ENCODE data around the gene TIMM8A.

Gene TIMM8A

DNA sequence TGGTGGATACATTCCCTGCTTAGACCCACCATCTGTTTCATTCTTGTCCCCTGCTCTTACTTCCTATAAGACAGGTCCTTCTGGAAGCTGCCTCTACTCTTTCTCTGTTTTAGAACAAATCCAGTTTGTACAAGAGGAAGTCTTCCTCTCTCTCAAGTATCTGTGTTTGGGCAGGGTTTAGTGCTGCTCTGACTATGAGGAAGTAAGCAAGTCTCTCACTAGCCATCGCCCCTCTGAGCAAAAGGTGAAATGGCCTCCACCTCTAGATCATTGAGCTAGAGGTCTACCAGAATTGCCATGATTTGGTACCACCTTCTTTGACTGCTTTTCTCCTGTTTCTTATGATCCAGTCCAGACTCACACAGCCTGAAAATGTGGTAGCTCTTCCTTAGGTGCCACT, 29.0 kb upstream of the TIMM8A start:
- H3K4me3 ChIP-seq (ENCODE audit: low read depth, low read length), result no peak overlapping the region
- no peak for DNase-seq (ENCODE audit: low read depth)
- TF ChIP-seq CTCF (IDR thresholded peaks at IDR 0.05; ENCODE audit: insufficient read depth, low read depth, low read length, missing control alignments), result no peak

- no peak for TF ChIP-seq CTCF (IDR thresholded peaks at IDR 0.05; ENCODE audit: insufficient read depth, low read depth, low read length, missing control alignments)
- DNase-seq (ENCODE audit: low read depth), result peak; percentile 41
- no peak overlapping the region for H3K4me3 ChIP-seq (ENCODE audit: low read depth, low read length)
These were observed 22.5 kb upstream of the TIMM8A start for GRCh38 chrX:101370888-101371504.

- DNase-seq (ENCODE audit: low read depth), result no peak
- no peak for TF ChIP-seq CTCF (IDR thresholded peaks at IDR 0.05; ENCODE audit: insufficient read depth, low read depth, low read length, missing control alignments)
- H3K4me3 ChIP-seq (ENCODE audit: low read depth, low read length), result no peak overlapping the region
These were observed 21.1 kb upstream of the TIMM8A start for GRCh38 chrX:101369687-101370086.

- DNase-seq (ENCODE audit: low read depth), result no peak
These were observed 20.3 kb upstream of the TIMM8A start for GRCh38 chrX:101368800-101369199.

DNA sequence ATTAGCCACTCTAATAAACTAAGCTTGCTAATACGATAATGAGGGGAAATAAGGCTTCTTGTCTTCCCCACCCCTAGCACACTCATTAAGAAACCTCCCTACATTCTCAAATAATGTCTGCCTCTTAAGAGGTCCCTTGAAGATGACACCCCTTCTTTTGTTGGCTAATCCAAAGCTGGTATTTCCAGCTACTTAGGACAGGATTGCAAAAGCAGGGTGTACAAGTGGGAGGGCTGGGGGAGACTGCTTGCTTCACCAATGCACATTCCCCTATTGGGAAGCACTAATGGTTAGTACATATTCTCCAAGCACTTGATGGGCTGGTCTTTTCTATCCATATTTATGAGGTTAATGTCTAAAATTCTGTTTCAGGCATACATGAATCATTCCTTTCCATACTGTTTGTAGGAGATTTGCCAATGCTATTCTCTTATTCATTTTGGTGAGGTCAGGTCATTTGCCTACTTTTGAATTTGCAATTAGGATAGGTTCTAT, 16.8 kb upstream of the TIMM8A start:
- TF ChIP-seq CTCF (IDR thresholded peaks at IDR 0.05; ENCODE audit: insufficient read depth, low read depth, low read length, missing control alignments), result no peak
- no peak overlapping the region for H3K4me3 ChIP-seq (ENCODE audit: low read depth, low read length)
- DNase-seq (ENCODE audit: low read depth), result no peak

More at GRCh38 chrX:101368800-101369199, 20.3 kb upstream of the TIMM8A start:
- no peak overlapping the region for H3K4me3 ChIP-seq (ENCODE audit: low read depth, low read length)
- TF ChIP-seq CTCF (IDR thresholded peaks at IDR 0.05; ENCODE audit: insufficient read depth, low read depth, low read length, missing control alignments), result no peak

- DNase-seq (ENCODE audit: low read depth), result no peak
- H3K4me3 ChIP-seq (ENCODE audit: low read depth, low read length), result no peak overlapping the region
- TF ChIP-seq CTCF (IDR thresholded peaks at IDR 0.05; ENCODE audit: insufficient read depth, low read depth, low read length, missing control alignments), result no peak
These were observed 14.2 kb upstream of the TIMM8A start for GRCh38 chrX:101362757-101363156.

- no peak overlapping the region for H3K4me3 ChIP-seq (ENCODE audit: low read depth, low read length)
- no peak for TF ChIP-seq CTCF (IDR thresholded peaks at IDR 0.05; ENCODE audit: insufficient read depth, low read depth, low read length, missing control alignments)
- no peak for DNase-seq (ENCODE audit: low read depth)
These were observed 13.6 kb upstream of the TIMM8A start for GRCh38 chrX:101362116-101362515.
